ENCODE measurements around the gene TRAPPC10. TPM values are rescaled to one million over a fixed set of nuclear protein-coding genes. Genes with fewer than 3 reads are reported as not detected.

Gene TRAPPC10
- total and polyA plus RNA-seq, 2 of the 8 experiments (the other 6 are each of a cell fraction or from before 2014, with no cell fraction given): 18.5 to 29.8 TPM

GRCh38 chr21:43994085-43994484 is 18.0 kb upstream of the TRAPPC10 start:
- Histone ChIP-seq H3K4ac (replicated peaks; ENCODE audit: insufficient read length, low read depth, low read length) (no peak overlapping the region), H3K79me2 (ENCODE audit: control insufficient read depth in 1 of 2, insufficient read depth in 2 of 2, low read length in 2 of 2) (no peaks in the 10 kb centered on the region), H2BK12ac (ENCODE audit: low read depth, low read length) (no peak overlapping the region), H3K27ac (ENCODE audit: low read depth, low read length) (no peak overlapping the region), H3K79me1 (ENCODE audit: low read depth, low read length) (no peaks in the 10 kb centered on the region), H3K14ac (ENCODE audit: insufficient read length) (no peak overlapping the region), H4K91ac (replicated peaks; ENCODE audit: insufficient read length, low read length) (no peak overlapping the region), H4K20me1 (replicated peaks in 1 of 2; ENCODE audit: control insufficient read depth in 1 of 2, insufficient read depth in 2 of 2, low read length in 2 of 2) (no peaks in the 10 kb centered on the region), H4K8ac (ENCODE audit: extremely low read depth, insufficient read depth, low read length) (peak overlapping the region; percentile 75; the same call in 1 of the 2 replicates), H2BK15ac (ENCODE audit: low read length) (no peak overlapping the region), H3K36me3 (ENCODE audit: control insufficient read depth in 2 of 4, insufficient read depth in 4 of 4, low read length in 3 of 4) (no peaks in the 10 kb centered on the region), H3K23ac (ENCODE audit: insufficient read length) (no peak overlapping the region), H2BK120ac (replicated peaks; ENCODE audit: low read depth, low read length) (no peak overlapping the region), H3K9ac (replicated peaks in 1 of 4; ENCODE audit: extremely low read depth in 1 of 4, low read depth in 3 of 4, low read length in 3 of 4) (no peak overlapping the region), H2AFZ (ENCODE audit: low read length) (no peak overlapping the region), H3K56ac (replicated peaks; ENCODE audit: insufficient read length, low read depth, low read length) (no peak overlapping the region), H2AK5ac (ENCODE audit: low read depth, low read length) (no peak overlapping the region), H3K23me2 (ENCODE audit: low read depth, low read length) (no peaks in the 10 kb centered on the region), H4K5ac (ENCODE audit: insufficient read length, low read depth, low read length) (no peak overlapping the region), H2BK5ac (ENCODE audit: low read depth, low read length) (no peak overlapping the region), H2BK20ac (ENCODE audit: low read length) (no peak overlapping the region), H3K4me2 (ENCODE audit: insufficient read depth in 1 of 2, low read depth in 2 of 2, low read length in 2 of 2) (no peak overlapping the region), H3K9me3 (ENCODE audit: insufficient read depth in 2 of 2, low read depth in 1 of 2, low read length in 1 of 2) (no peaks in the 10 kb centered on the region), H3K4me1 (replicated peaks in 1 of 4; ENCODE audit: control insufficient read depth in 3 of 4, insufficient read depth in 4 of 4, low read length in 3 of 4) (no peaks in the 10 kb centered on the region), H3K4me3 (ENCODE audit: extremely low read depth in 1 of 4, insufficient read depth in 2 of 4, low read depth in 3 of 4, low read length in 4 of 4) (no peak overlapping the region), H3K27me3 (replicated peaks in 1 of 4; ENCODE audit: control insufficient read depth in 3 of 4, extremely low read depth in 1 of 4, insufficient read depth in 3 of 4, low read length in 3 of 4) (no peaks in the 10 kb centered on the region), H3K18ac (ENCODE audit: extremely low read depth, low read length) (no peak overlapping the region)
- WGBS, 2 experiments (ENCODE audit: extremely low coverage in 1 of 2, insufficient coverage in 1 of 2, insufficient read length in 1 of 2, insufficient replicate concordance in 2 of 2, low coverage in 1 of 2, low lambda C conversion rate in 2 of 2, missing lambda C conversion rate in 1 of 2): 88% methylated on average over 11 of the region's 11 CpGs; no CpG with 5 or more reads in 1 of the 2 experiments
- FAIRE-seq: no peak
- no peak for TF ChIP-seq HDAC2 (IDR thresholded peaks at IDR 0.05; ENCODE audit: borderline replicate concordance in 1 of 2, low read depth in 2 of 2, low read length in 2 of 2)
- no peak for TF ChIP-seq FOSL1 (IDR thresholded peaks at IDR 0.05; ENCODE audit: insufficient read depth, low read depth, low read length)
- TF ChIP-seq KDM5A (IDR thresholded peaks at IDR 0.05; ENCODE audit: low read length): no peak
- no peak for TF ChIP-seq JUND (IDR thresholded peaks at IDR 0.05; ENCODE audit: low read length)
- no peak for TF ChIP-seq RBBP5 (IDR thresholded peaks at IDR 0.05; ENCODE audit: borderline replicate concordance, low read depth, low read length)
- no peak for TF ChIP-seq RFX5 (IDR thresholded peaks at IDR 0.05; ENCODE audit: borderline replicate concordance, low read depth, low read length)
- TF ChIP-seq CEBPB (IDR thresholded peaks at IDR 0.05; ENCODE audit: low read depth, low read length): no peak
- TF ChIP-seq SIRT6 (IDR thresholded peaks at IDR 0.05; ENCODE audit: low read length): no peak
- TF ChIP-seq BACH1 (IDR thresholded peaks at IDR 0.05; ENCODE audit: low read length): no peak
- TF ChIP-seq, protein P1, sequence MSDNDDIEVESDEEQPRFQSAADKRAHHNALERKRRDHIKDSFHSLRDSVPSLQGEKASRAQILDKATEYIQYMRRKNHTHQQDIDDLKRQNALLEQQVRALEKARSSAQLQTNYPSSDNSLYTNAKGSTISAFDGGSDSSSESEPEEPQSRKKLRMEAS (IDR thresholded peaks at IDR 0.05): no peak
- no peak for TF ChIP-seq SP1 (IDR thresholded peaks at IDR 0.05; ENCODE audit: low read depth, low read length)
- no peak for TF ChIP-seq CREB1 (IDR thresholded peaks at IDR 0.05)
- CTCF ChIA-PET (ENCODE audit: partially characterized antibody): interaction anchor here (1.6 kb wide), 1 partner anchor 53 kb away, joined by 7 read pairs; no protein-coding TSS in a partner anchor
- DNase-seq (ENCODE audit: low read depth in 1 of 2, low spot score in 2 of 2): no peak
- POLR2A ChIA-PET (ENCODE audit: partially characterized antibody): interaction anchor here (0.6 to 1.6 kb wide), 2 partner anchors 10 to 20 kb away, joined by 5 to 6 read pairs; no protein-coding TSS in a partner anchor
